ENCODE data around the gene ELN. TPM values are rescaled to one million over a fixed set of nuclear protein-coding genes. Genes with fewer than 3 reads are reported as not detected.

The ELN gene
- total and polyA plus RNA-seq, 2 of the 8 experiments (the other 6 are each of a cell fraction or from before 2014, with no cell fraction given): 5.1 to 5.6 TPM

- Histone ChIP-seq H3K4me1 (replicated peaks in 1 of 4; ENCODE audit: control insufficient read depth in 3 of 4, insufficient read depth in 4 of 4, low read length in 3 of 4) (peaks cover 2 to 12% (median 11%) of the 10 kb centered on the region in 4 experiments), H3K27ac (ENCODE audit: low read depth, low read length) (no peak overlapping the region), H3K27me3 (replicated peaks in 1 of 4; ENCODE audit: control insufficient read depth in 3 of 4, extremely low read depth in 1 of 4, insufficient read depth in 3 of 4, low read length in 3 of 4) (no peaks in the 10 kb centered on the region), H3K4ac (replicated peaks; ENCODE audit: insufficient read length, low read depth, low read length) (no peak overlapping the region), H2BK5ac (ENCODE audit: low read depth, low read length) (no peak overlapping the region), H3K9me3 (ENCODE audit: insufficient read depth in 2 of 2, low read depth in 1 of 2, low read length in 1 of 2) (peaks cover 3 to 10% of the 10 kb centered on the region in 2 experiments), H4K20me1 (replicated peaks in 1 of 2; ENCODE audit: control insufficient read depth in 1 of 2, insufficient read depth in 2 of 2, low read length in 2 of 2) (peaks cover 0 to 2% of the 10 kb centered on the region in 2 experiments), H2BK20ac (ENCODE audit: low read length) (no peak overlapping the region), H3K23ac (ENCODE audit: insufficient read length) (no peak overlapping the region), H2BK12ac (ENCODE audit: low read depth, low read length) (no peak overlapping the region), H3K4me2 (ENCODE audit: insufficient read depth in 1 of 2, low read depth in 2 of 2, low read length in 2 of 2) (no peak overlapping the region), H2AK5ac (ENCODE audit: low read depth, low read length) (no peak overlapping the region), H4K91ac (replicated peaks; ENCODE audit: insufficient read length, low read length) (no peak overlapping the region), H3K79me1 (ENCODE audit: low read depth, low read length) (peaks cover 5% of the 10 kb centered on the region), H3K79me2 (ENCODE audit: control insufficient read depth in 1 of 2, insufficient read depth in 2 of 2, low read length in 2 of 2) (peaks cover 0 to 5% of the 10 kb centered on the region in 2 experiments; a peak in 1 of 4 replicates), H2BK15ac (ENCODE audit: low read length) (no peak overlapping the region), H3K23me2 (ENCODE audit: low read depth, low read length) (no peaks in the 10 kb centered on the region; the same call in 1 of the 2 replicates), H3K4me3 (ENCODE audit: extremely low read depth in 1 of 4, insufficient read depth in 2 of 4, low read depth in 3 of 4, low read length in 4 of 4) (no peak overlapping the region), H4K5ac (ENCODE audit: insufficient read length, low read depth, low read length) (no peak overlapping the region), H3K9ac (replicated peaks in 1 of 4; ENCODE audit: extremely low read depth in 1 of 4, low read depth in 3 of 4, low read length in 3 of 4) (no peak overlapping the region), H3K18ac (ENCODE audit: extremely low read depth, low read length) (no peak overlapping the region), H3K36me3 (ENCODE audit: control insufficient read depth in 2 of 4, insufficient read depth in 4 of 4, low read length in 3 of 4) (peaks cover 6 to 37% (median 21%) of the 10 kb centered on the region in 4 experiments), H3K56ac (replicated peaks; ENCODE audit: insufficient read length, low read depth, low read length) (no peak overlapping the region), H3K14ac (ENCODE audit: insufficient read length) (no peak overlapping the region), H4K8ac (ENCODE audit: extremely low read depth, insufficient read depth, low read length) (no peak overlapping the region; the same call in 1 of the 2 replicates), H2BK120ac (replicated peaks; ENCODE audit: low read depth, low read length) (no peak overlapping the region), H2AFZ (ENCODE audit: low read length) (no peak overlapping the region)
- TF ChIP-seq FOSL1 (IDR thresholded peaks at IDR 0.05; ENCODE audit: insufficient read depth, low read depth, low read length) (no peak), MAX (IDR thresholded peaks at IDR 0.05) (no peak), EGR1 (IDR thresholded peaks at IDR 0.05; ENCODE audit: borderline replicate concordance, low read depth, low read length) (no peak), SP4 (IDR thresholded peaks at IDR 0.05; ENCODE audit: low read length) (no peak), POU5F1 (IDR thresholded peaks at IDR 0.05; ENCODE audit: low read depth, low read length) (no peak), SIX5 (IDR thresholded peaks at IDR 0.05; ENCODE audit: low read depth, low read length) (no peak), JUN (IDR thresholded peaks at IDR 0.05; ENCODE audit: low read depth, low read length) (no peak), MAFK (IDR thresholded peaks at IDR 0.05; ENCODE audit: low read depth, low read length) (no peak), RFX5 (IDR thresholded peaks at IDR 0.05; ENCODE audit: borderline replicate concordance, low read depth, low read length) (no peak), SP1 (IDR thresholded peaks at IDR 0.05; ENCODE audit: low read depth, low read length) (no peak), KDM5A (IDR thresholded peaks at IDR 0.05; ENCODE audit: low read length) (no peak), CTCF (IDR thresholded peaks at IDR 0.05; ENCODE audit: control extremely low read depth in 1 of 3, insufficient read depth in 1 of 3, low read depth in 1 of 3, low read length in 3 of 3) (no peak)
- DNase-seq (ENCODE audit: low read depth in 1 of 2, low spot score in 2 of 2) (no peak), FAIRE-seq (no peak)
- POLR2A ChIA-PET (ENCODE audit: partially characterized antibody): interaction anchor here (1.4 kb wide), 1 partner anchor 15 kb away, joined by 3 read pairs; the partner anchor contains the start of gene LIMK1
- WGBS, 2 experiments (ENCODE audit: extremely low coverage in 1 of 2, insufficient coverage in 1 of 2, insufficient read length in 1 of 2, insufficient replicate concordance in 2 of 2, low coverage in 1 of 2, low lambda C conversion rate in 2 of 2, missing lambda C conversion rate in 1 of 2): 98% methylated on average over 17 of the region's 17 CpGs; no CpG with 5 or more reads in 1 of the 2 experiments
- CTCF ChIA-PET (ENCODE audit: partially characterized antibody): interaction anchor here (1.0 to 1.2 kb wide), 2 partner anchors 26 to 85 kb away, joined by 3 to 5 read pairs; no protein-coding TSS in a partner anchor
Measured at GRCh38 chr7:74099031-74099430, 71.1 kb downstream of the ELN start.
